GM19324 (cell line): Measurements from ENCODE around the gene CCDC61.

Source experiments
- ATAC-seq: cut with Tn5 transposase; IDR thresholded peaks from one replicate; pipeline ENCODE4 v1.9.1; 2021; ENCODE audit warnings: mild to moderate bottlenecking, moderate library complexity; ENCODE audit not compliant: unreplicated experiment, low FRiP score

CCDC61 gene

DNA sequence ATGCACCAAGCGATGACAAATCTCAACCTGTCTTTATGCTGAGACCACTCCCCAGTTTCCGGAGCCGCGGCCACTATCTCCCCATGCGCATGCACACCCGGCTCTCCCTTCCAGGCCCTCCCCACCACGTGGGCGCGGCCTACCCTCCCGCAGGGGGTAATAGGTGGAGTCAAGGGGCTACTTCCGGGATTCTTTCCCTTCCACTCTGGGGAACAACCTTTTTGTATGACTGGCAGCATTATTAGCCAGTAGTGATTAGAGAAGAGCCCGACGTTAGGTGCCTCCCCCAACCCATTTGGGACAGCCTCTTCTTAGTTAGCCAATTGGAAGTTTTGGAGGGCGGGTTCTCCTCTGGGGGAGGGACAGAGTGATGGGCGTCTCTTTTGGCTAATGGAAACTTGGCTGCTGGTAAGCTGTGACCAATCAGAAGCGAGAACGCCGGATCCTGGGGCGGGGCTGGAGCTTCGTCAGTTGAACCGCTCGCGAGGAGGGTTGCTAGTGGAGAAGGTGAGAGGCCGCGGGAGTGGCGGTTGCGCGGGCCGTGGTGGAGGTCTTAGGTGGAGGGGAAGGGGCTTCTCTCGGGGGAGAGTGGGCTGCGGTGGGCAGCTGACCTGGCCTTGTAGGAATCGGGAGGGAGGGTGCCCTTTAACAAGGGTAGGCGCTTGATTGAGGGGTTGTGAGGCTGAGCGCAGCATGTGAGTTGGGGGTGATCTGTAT lies at the start of gene CCDC61:
TSS of gene CCDC61 (plus strand) at position 470 of the 717 bp plus-strand sequence. CDS start 7,552 bp downstream, outside the sequence.
- peak; percentile 97 for ATAC-seq

DNA sequence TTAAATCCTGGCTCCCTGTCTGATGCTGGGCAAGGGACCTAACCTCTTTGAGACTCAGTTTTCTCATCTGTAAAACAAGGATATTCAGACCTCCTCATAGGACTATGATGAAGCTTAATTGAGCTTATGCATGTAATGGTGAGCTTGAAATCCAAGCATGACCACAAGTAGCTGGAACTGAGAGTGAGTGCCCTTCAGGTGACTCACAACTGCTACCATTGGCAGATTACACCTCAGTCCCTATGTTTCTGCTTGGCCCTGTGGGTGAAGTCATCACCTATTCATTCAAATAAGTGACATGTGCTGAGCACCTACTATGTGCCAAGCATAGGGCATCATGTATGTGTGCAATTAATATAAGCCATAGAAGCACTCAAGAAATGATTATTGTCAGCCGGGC lies 47.3 kb upstream of the CCDC61 start:
- ATAC-seq = no peak

DNA sequence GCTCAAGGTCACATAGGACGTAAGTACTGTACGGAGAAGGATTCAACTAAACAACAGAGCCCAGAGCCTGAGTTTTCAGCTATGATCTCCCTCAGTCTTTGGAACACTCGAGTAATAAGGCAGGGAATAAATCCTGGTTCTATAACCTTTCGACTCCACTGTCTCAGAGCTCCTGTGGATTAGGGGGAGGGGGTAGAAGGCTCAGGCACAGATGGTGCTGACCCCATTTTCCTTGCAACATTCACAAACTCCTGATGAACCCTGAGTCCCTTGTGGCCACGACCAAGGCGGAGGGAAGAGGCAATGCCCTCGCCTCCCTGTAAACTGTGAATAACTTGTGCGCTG lies 43.0 kb upstream of the CCDC61 start:
- no peak for ATAC-seq

- ATAC-seq = no peak
Measured at GRCh38 chr19:45952686-45953505, 42.4 kb upstream of the CCDC61 start.

GRCh38 chr19:45953676-45954075 lies 41.6 kb upstream of the CCDC61 start:
- no peak for ATAC-seq

DNA sequence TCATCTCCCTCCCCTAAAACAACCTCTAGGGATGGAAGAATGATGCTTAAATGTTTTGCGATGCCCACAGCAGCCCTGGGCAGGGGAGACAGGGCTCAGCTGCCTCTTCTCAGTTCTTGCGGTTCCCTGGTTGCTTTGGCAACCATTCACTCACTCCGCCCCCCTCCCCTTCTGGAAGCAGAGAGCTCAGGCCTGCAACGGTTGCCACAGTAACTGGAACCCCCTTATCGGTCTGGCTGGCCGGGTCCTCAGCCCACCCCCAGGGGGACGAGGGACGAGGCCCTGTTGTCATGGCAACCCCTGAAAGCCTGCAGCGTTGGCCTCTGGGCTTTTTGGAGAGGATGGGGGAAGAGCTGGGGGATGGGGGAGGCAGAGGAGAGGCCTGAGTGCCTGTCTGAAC lies 41.1 kb upstream of the CCDC61 start:
- ATAC-seq = no peak

DNA sequence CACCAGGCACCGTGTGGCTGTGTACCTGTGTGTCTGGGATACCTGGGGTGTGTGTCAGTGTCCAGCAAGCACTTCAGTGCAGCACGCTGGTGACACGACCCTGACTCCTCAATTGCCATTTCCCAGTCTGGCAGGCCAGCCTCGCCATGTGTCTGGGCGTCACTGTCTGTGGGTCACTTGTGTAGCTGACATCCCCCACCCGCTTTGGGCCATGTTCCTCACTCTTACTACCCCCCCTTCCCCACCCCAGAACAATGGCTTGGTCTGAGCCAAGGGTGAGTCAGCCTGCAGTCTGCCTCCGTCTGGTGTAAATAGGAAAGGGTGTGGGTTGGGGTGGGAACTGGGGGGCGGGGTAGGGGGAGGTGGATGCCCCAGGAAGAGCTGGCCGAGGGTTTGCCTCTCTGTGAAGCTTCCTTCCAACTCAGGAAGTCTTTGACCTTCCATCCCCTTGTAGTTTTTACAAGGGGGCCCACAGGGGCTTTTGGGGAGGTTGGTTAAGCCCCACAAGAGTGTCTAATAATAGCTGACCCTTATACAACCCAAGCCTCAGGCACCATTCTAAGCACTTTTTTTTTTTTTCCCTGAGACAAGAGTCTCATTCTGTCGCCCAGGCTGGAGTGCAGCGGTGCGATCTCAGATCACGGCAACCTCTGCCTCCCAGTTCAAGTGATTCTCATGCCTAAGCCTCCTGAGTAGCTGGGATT lies 39.2 kb upstream of the CCDC61 start:
- no peak for ATAC-seq

DNA sequence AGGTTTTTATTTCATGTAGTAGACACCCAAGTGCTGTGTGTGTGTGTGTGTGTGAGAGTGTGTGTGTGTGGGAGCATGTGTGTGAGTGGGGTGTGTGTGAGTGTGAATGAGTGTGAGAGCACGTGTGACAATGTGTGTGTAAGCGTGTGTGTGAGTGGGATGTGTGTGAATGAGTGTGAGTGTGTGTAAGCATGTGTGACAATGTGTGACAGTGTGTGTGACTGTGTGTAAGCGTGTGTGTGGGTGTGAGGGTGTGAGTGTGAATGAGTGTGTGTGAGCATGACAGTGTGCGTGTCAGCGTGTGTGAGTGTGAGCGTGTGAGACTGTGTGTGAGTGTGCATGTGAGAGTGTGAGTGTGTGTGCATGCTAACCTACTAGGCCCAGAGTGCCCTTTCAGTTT lies 36.9 kb upstream of the CCDC61 start:
- ATAC-seq = no peak

DNA sequence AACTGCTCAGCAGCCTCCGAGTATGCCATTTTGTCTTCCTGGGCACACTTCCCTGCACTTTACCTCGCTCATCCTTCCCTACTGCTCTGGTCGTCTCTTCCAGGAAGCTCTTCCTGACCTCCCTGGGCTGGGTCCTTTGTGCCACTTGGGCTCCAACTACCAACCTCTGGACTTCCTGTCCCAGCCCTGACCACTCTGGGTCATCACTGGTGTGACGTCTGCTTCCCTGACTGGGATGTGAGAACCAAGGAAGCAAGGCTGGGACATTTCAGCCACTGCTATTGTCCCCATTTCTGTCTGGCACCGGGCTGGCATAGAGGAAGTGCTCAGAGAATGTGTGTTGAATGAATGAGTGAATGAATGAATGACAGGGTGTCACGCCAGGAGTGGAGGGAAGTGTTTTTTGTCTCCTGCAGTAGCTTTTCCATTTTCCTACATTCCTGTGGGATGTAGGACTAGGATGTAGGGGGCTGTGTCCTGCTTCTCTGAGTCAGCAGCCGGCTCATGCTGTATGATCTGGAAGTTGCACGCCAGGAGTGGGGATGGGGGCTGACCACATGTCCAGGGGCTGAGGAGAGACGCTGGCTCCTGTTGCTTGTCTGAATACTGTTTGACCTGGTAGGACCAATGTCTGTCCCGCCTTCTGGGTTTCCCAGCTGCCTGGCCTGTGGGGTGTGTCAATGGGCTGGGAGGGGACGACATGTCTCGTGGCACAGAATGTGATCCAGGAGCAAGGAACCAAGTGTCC lies 36.3 kb upstream of the CCDC61 start:
- ATAC-seq = no peak

DNA sequence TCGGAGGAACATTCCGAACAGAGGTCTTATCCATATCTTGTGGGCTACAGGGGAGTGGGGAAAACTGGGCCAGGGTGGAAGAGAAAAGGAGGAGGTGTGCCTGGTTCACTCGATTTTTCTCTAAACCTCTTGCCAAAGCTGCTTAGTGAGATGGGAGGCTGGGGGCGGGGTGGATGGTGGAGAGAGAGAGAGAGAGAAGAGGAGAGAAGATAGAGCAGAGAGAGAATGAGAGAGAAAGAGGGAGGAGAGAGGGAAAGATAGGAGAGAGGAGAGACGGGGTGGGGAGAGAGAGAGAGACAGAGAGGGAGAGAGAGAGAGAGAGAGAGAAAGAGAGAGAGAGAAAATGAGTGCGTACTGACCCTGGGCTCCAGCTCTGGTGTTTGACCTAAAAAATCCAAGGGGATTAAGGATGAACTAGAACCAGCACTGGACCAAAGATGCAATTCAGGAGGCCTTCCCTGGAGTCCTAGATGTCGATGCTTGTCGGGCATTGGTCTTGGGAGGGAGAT lies 35.7 kb upstream of the CCDC61 start:
- ATAC-seq = no peak

- no peak for ATAC-seq
Measured at GRCh38 chr19:45960595-45961235, 34.6 kb upstream of the CCDC61 start.

DNA sequence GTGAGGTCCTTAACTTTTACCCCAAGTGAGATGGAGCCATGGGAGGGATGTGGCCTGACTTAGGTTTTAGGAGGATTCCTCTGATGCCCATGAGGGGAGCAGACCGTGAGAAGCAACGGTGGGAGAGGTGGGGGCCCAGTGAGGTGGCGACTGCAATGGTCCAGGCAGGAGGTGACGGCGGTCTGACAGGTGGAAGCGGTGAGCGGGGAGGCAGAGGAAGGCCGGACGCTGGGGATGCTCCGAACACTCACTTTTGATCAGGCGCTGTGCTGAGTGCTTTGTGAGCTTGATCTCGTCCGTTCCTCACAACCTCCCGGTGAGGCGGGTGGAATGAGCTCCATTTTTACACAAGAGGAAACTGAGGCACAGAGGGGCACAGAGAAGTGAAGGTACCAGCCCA lies 33.2 kb upstream of the CCDC61 start:
- no peak for ATAC-seq

GRCh38 chr19:45967246-45967645 lies 28.0 kb upstream of the CCDC61 start:
- ATAC-seq = no peak

GRCh38 chr19:45968626-45969025 lies 26.6 kb upstream of the CCDC61 start:
- ATAC-seq = no peak

- no peak for ATAC-seq
Measured at GRCh38 chr19:45969676-45970075, 25.6 kb upstream of the CCDC61 start.

DNA sequence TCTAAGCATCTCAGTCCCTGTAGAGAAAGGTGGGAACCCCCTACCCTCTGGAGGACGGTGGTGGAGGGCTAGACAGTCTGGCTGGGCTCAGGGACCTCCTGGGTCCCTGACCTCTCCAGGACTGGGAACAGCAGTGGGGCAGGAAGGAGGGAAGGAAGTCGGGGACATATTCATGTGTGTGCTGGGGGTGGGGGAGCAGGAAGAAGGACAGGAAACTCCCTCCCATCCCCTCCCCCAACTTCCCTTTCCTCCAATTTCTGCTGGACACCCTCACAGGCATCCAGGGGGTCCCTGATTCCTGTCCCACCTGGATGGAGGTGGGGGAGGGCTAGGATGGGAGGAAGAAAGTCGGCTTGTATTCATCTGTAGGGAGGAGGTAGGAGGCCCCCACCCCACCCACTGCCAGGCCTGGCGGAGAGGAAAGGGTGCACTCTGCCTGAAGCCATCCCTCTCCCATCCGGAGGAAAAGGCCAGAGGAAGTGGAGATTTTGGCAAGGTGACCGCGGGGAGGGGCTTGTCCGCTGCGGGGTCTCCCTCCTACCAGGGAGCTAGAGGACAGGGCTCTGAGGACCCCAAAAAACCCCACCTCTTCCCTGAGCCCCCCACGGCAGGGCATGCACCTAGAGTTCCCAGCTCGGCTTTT lies 23.9 kb upstream of the CCDC61 start:
- no peak for ATAC-seq

DNA sequence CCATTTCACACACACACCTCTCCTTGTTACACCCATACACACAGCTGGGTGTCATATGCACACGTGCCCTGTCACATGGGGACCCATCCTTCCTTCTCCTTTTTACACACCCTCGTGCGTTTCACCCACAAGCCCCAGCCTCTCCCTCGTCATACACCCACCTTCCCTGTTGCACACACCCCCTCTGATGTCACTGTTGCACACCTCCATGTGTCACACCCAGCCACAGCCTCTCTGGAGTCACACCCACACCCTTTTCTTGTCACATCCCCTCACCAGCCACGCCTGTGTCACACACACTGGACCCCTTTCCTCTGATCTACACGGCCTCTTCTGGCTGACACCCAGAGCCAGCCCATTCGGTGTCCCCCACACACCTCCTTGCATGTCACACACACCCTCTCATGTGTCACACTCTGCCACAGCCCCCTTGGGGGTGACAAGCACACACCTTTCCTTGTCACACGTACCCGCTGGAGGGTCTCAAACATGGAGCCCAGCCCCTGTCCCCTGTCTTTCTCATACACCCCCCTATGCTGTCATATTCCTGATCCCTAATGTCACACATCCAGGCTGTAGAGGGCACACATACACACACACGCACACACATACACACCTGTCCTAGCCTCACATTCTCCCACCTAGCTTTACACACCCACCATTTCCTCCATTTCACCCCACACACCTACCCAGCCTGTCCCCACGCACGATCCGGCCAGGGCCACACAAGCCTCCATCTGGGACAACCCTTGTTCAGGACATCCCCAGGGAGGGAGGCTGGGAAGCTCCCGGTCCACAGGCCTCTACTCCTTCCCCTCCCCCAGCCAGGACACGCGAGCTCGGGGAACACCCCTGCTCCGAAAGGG lies 23.0 kb upstream of the CCDC61 start:
- ATAC-seq = no peak

GRCh38 chr19:45972947-45973540 lies 22.2 kb upstream of the CCDC61 start:
- ATAC-seq = no peak
